Activated T-cell treated with anti-CD3 and anti-CD28 coated beads for 48 hours (primary cell): ENCODE results near the gene RBM17.
"Not testable (repeated sequence)": the region's sequence is repeated elsewhere in the genome, so short reads cannot be mapped to it uniquely, and the experiment has no call there.

ENCODE experiments used
- DNase-seq: peaks from one replicate; pipeline ENCODE4 v3.0.0-alpha.2; 2020; ENCODE audit warnings: low read depth

The RBM17 gene

DNA sequence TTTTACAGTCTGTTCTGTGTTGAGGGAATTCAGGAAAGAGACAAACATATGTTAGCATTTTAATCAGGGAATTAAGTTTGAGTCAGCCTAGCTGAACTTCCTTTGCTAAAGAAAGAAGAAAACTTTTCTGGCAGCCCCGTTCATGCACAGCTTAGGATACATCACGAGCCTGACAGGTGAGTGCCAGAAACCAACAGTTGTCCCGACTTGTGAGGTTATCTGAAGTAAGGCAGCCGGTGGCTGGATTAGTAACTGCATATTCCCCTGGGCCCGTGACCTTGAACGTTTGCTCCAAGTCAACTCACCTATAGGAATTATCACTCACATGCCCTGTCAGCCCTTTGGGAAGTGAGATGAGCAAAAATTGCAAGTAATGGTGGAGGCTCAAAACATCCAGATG, 24.1 kb downstream of the RBM17 start:
- no peak for DNase-seq

DNA sequence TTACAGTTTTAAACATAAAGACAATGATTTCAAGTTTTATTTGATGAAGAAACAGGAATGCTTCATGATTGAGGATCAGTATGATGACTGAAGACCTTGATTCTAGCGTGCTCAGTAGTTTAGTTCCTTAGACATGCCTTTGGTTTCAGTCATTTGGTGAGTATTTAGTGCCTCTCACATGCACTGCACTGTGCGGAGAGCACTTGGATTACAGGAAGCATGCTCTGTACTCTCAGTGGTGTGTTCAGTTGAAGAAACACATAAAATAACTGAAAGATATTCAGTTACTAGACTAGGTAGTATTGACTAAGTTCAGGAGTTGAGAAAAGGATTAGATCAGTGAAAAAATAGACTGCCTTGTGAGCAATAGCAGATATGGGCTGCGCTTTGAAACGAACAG, 25.5 kb downstream of the RBM17 start:
- no peak for DNase-seq

DNA sequence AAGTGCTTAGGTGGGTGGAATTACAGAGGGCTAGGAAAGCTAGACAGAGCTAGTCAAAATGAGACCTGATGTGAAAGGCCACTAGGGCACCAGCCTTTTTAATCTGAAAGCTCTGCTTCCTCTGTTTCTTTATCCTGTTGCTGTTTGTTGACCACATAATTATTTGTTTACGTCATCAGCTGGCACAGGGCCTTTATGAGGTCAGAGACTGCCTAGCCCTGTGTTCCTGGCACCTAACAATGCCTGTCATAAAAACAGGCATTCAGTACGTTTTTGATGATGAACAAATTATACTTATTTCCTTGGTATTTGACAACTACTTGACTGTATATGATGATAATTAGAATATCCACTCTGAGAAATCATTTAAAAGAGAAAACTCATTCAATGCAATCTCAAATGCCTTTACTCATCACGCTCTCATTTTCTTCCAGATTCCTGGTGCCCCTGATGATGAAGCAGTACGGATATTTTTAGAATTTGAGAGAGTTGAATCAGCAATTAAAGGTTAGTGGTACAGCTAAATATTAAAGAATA, 26.0 kb downstream of the RBM17 start:
- DNase-seq, result no peak

DNA sequence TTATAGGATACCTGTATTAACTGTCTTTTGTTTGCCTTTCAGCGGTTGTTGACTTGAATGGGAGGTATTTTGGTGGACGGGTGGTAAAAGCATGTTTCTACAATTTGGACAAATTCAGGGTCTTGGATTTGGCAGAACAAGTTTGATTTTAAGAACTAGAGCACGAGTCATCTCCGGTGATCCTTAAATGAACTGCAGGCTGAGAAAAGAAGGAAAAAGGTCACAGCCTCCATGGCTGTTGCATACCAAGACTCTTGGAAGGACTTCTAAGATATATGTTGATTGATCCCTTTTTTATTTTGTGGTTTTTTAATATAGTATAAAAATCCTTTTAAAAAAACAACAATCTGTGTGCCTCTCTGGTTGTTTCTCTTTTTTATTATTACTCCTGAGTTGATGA, 26.6 kb downstream of the RBM17 start:
- no peak for DNase-seq

DNA sequence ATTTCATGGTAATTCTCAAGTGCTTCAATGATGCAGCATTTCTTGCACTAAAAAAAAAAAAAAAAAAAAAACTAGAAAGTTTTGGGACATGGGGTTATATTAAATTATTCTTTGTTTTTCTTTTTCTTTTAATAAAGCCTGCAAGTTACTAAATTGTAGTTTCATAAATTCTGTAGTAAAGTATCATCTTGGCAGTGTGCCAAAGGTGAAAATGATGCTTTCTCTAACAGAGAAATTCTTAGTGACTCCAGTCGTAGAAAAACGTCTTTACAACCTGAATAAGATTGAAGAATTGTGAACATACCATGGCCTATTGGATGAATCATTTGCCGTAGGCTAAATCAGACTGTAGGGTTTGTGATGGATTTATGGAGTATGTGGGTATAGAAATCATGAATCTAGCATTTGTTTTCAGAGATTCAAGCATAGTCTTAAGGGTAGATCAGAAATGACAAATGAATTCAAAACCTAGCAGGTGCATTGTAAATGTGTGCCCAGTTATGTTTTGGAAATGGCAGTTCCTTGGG, 27.1 kb downstream of the RBM17 start:
- no peak for DNase-seq

DNA sequence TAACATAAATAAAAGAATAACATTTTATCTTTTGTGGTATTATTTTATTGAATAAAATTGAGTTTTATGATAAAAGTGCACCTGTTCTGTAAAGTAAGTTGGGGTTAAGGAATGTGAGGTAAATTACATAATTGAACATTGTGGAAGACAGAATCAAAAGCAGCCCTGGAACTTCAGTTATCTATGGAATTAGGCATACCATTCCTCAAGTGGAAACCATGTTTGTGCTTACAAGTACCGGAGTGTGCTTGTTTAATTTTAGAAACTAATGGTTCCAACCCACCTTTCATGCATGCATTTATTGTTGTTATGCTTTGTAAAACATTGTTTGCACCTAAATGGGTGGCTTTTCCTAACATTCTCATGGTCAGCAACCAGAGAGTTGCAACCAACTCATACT, 28.0 kb downstream of the RBM17 start:
- no peak for DNase-seq

DNA sequence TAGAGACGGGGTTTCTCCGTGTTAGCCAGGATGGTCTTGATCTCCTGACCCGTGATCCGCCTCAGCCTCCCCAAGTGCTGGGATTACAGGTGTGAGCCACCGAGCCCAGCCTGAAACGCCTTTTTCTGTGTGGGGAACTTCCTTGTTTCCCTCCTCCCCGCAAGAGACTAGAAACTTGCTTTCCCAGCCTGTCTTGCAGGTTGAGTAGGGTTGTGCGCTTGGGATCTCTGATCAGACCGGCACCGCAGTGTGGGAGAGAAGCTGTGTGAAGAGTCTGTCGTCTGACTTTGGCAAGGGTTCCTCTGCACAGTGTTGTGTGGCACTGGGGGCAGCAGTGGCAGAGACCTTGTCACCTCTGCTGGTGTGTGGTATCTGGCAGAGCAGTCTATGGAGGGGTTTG, 28.9 kb downstream of the RBM17 start:
- no peak for DNase-seq

GRCh38 chr10:6119423-6119822, 30.6 kb downstream of the RBM17 start:
- DNase-seq, result no peak

GRCh38 chr10:6119962-6120361, 31.1 kb downstream of the RBM17 start:
- no peak for DNase-seq

DNA sequence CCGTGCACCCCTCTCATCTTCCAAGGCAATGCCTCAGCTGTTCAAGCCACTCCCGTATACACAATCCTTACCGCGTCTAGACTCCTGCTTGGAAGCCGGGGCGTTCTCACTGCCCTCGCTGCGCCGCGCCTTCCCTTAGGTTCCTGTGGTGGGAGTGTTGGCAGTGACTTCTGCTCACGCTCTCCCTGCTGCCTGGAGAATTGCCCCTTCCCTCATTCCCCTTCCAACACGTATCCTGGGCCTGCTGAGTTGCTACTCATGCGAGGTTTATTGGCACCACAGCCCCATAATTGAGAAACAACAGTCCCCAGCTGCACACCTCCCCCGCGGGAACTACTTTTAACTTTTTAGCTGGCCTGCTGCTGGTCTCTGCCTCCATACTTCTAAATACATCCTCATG, 31.9 kb downstream of the RBM17 start:
- DNase-seq, result no peak

DNA sequence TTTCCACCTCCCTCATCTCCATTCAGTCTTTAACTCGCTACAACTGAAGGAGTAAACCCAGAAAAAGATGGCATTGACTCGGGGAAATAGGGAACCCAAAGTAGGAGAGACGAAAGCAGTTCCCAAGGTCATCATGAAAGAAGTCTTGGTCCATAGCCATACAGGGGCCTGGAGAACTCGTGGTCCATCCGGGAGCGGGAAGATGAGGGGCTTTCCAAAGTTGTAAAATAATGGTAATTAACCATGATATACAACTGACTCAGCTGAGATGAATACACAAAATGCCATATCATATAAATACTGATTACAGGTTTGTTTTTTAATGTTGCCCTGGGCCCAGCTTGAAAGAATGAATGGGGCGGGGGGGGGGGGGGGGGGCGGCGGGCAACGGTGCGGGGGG, 32.3 kb downstream of the RBM17 start:
- DNase-seq, result no peak

DNA sequence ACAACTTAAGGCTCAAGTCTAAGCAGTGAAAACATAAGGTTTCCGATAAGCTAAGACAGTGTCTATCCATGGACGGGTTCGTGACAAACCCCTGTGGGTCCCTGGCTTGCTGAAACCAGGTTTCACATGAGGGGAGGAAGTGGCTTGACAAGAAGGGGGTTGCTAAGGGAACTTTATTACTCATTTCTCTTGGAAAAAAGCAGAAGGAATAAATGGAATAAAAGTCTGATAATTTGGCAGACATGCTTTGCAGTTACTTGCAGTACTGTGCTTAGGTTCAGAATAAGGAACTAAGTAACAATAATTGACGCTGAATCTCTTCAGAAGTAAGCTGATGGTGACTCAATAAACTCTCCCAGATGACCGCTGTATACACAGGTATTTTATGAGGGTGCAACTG, 34.7 kb downstream of the RBM17 start:
- DNase-seq, result no peak

DNA sequence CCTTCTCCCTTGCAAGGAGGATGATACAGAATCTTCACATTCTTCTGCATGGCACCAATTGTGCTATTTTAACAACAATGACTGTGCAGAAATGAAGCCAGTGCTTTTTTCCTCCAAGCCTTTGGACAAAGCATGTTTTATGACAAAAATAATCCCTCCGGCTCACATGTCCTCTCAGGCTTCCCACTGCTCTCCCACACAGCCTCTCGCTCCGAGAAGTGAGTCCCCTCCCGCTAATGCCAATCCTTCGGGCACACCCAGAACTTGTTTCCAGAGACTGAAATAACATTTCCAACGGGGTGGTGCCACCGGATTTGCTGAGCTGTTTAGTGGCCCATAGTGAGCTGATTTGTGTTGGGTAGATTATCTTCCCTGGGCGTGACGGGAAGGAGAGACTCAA, 35.8 kb downstream of the RBM17 start:
- no peak for DNase-seq

GRCh38 chr10:6127461-6127860, 38.6 kb downstream of the RBM17 start:
- DNase-seq, result not testable (repeated sequence)

DNA sequence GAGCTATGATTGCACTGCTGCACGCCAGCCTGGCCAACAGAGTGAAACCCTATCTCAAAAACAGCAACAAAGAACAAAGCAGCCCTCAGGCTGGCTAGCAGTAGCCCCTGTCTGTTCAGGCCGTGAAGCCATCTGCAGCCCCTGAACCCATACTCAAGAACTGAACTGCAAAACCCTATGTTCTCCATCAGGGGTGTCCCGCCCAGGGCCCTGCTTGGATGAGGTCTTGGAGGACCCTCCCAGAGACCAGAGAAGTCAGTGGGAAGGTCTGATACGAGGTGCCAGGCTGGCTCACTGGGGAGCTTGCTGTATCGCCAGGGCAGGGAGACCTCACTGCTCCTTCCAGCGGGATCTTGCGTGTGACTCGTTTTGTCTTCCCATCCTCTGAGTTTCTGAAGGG, 39.3 kb downstream of the RBM17 start:
- no peak for DNase-seq

DNA sequence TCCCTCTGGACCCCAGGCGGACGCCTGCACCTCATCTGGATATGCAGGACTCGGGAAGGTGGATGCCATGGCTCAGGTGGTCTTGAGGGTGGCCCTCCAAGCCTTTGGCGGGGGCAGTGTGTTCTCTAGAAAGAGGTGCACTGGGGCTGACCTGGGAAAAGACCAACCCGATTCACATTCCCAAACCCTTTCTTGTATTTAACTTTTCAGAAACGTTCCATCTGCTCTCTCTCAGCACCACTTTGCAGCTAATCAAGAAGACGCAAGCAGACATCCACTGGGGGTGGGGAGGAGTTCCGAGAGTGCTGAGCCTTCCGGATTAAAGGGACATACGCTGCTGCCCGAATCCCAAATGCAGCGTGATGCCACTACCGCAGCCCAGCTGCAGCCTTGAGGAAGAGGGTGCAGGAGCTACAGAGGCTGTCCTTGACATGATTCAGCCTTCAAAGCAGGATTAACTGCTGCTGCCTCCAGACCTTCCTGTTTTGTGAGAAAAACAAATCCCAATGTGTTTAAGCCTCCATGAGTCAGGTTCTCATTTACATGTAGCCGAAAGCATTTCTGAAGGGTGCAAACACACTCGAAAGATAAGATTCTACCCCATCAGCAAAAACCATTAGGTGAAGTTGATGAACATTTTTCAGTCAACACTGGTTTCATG, 39.9 kb downstream of the RBM17 start:
- DNase-seq, result no peak

GRCh38 chr10:6130848-6131470, 42.1 kb downstream of the RBM17 start:
- no peak for DNase-seq

- DNase-seq, result no peak
These were observed 44.7 kb downstream of the RBM17 start for GRCh38 chr10:6133331-6134098.

- no peak for DNase-seq
These were observed 45.4 kb downstream of the RBM17 start for GRCh38 chr10:6134099-6134823.

GRCh38 chr10:6135039-6135438, 46.2 kb downstream of the RBM17 start:
- no peak for DNase-seq

GRCh38 chr10:6135589-6136168, 46.8 kb downstream of the RBM17 start:
- DNase-seq, result no peak
